K562 treated with DMSO at 1 percent for 4 hours (cell line): Measurements from ENCODE around the gene FANCB. TPM values are rescaled to one million over a fixed set of nuclear protein-coding genes. Genes with fewer than 3 reads are reported as not detected.

ENCODE experiments used
- total RNA-seq: library from RNA; unstranded; fragments of 300-600 nt; gene quantifications from 2 replicates; pipeline ENCODE4 v1.2.3, GENCODE V29; 2022; ENCODE audit not compliant: insufficient read depth

Gene FANCB
- 3.2 and 3.8 TPM in 2 replicates for total RNA-seq

DNA sequence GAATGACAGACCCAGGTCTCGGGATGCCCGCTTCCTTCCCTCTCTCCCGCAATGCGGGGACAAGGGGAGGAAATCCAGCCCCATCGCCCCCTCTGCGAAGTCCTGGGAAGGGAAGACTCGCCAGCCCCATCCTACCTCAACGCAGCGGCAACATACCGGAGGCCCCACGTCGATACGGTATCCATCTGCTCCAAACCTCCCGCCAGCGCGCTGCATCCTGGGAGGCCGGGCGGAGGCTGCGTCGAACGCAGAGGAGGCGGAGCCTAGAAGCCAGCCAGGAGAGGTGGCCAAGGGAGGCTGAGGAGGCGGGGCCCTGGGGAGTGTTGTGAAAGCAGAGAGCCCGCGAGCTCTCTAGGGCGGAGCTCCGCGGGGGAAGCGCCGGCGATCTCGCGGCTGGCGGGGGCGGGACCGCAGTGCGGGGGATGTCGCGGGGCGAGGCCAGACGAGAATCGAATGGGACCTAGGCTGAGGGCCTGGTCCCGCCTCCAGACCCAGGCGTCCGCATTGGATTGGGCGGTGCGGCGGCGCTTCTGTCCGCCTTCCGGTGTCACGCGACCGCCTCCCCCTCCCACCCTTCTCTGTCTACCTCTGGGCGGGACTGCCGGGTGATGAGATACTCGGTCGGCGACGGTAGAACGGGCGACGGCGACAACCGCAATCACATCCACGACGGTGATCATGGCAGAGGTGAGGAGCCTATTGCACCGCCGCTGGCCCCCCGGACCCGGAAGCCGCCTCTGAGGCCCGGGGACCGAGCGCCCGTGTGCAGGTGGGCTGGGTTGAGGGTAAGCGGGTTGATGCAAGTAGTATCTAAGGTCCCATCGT, at the start of gene FANCB, which contains the start of gene MOSPD2:
FANCB (minus strand) TSS at position 219 of the 825 bp plus-strand sequence. CDS start 7,559 bp downstream, outside the sequence.
MOSPD2 (plus strand) TSS at position 571 of the 825 bp plus-strand sequence; CDS start at position 679, 108 bp downstream.

Other genes starting within 250 kb of the FANCB start
- gene MOSPD2, start 352 bp upstream of the FANCB start, total RNA-seq: 8.4 and 9.3 TPM in 2 replicates